Measurements from ENCODE around the gene ROCK2. TPM values are rescaled to one million over a fixed set of nuclear protein-coding genes. Genes with fewer than 3 reads are reported as not detected.
A peak's percentile ranks its signal among the peaks of the same experiment; 100 is the strongest.

Gene ROCK2
- polyA plus RNA-seq, 1 of the 3 experiments (the other 2 are of a cell fraction) = 4.2 TPM

DNA sequence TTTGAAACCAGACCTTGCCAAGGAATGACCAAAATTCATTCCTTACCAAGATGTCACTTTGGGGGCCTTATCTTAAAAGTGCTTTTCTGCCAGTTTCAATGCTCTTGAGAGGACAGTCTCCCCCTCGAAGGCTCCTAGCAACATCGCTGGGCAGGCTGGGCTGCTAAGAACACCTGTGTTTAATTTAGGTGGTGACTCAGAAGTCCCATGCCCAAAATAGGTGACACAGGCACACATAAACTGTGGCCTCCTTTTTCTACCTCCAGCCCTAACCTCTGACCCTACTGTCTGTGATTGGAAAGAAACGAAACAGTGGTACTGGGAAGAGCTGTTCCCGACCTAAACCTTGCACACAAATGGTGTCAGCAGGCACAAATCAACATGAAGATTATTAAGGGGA, 28.7 kb upstream of the ROCK2 start:
- H2AFZ ChIP-seq (ENCODE audit: low read depth) = no peak overlapping the region

DNA sequence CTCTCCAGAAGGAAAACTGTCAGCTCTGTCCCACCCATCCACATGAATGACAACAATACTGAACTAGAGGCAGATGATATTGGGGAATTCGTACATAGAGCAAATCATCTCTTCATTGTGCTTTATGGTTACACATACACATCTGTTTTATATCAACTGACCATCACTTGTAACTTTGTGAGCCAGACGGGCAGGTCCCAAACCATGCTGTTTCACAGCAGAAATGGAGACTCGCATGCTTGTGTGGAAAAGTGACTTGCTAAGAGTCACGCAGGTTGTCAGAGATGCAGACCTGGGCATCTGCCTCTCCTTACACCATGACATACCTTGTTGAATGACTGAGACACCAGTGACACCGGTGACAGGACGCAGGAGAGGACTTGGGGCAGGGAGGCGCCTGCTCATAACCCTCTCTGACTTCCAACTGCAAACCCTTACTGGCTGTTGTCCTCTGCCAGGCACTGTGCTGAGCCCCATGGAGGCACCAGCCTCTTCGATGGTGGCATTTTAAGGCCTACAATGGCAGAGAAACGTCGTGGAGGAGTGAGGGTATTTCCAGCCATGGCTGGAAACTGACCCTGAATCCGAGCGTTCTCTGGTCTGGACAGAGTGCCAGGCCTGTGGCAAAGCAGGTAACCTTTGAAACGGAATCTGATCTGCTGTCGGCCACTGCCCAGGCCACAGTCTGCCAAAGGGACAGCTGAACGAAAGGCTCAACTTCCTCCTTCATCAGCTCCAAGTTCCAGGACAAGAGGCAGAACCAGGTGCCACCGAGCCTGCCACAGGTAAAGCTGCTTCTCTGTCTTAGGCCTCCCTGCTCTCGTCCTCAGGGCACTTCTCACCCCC, 26.9 kb upstream of the ROCK2 start:
- H3F3A ChIP-seq (replicated peaks; ENCODE audit: insufficient read depth) = peaks cover 20% of the 10 kb centered on the region
- H3K4me3 ChIP-seq (ENCODE audit: low read depth in 2 of 2, low read length in 1 of 2) = no peak overlapping the region
- no peak overlapping the region for H3K9ac ChIP-seq
- no peak overlapping the region; the same call in 1 of the 2 replicates for H3K4me2 ChIP-seq
- no peaks in the 10 kb centered on the region for H3K79me2 ChIP-seq (ENCODE audit: insufficient read depth)
- no peaks in the 10 kb centered on the region for H3K9me3 ChIP-seq
- no peaks in the 10 kb centered on the region for H3K27me3 ChIP-seq (ENCODE audit: insufficient read depth)
- H2AFZ ChIP-seq (ENCODE audit: low read depth) = no peak overlapping the region
- 88% methylated on average over 16 of the region's 17 CpGs for WGBS (ENCODE audit: low lambda C conversion rate)
- H4K20me1 ChIP-seq (ENCODE audit: insufficient read depth) = no peaks in the 10 kb centered on the region
- TF ChIP-seq FOXM1 (IDR thresholded peaks at IDR 0.05; ENCODE audit: low read depth) = no peak
- 0 out of 2 replicates have a peak, but pooled peaks have one; percentile 26 for TF ChIP-seq MXI1 (IDR thresholded peaks at IDR 0.05; ENCODE audit: low read depth, low read length)
- no peak for TF ChIP-seq SIN3A (IDR thresholded peaks at IDR 0.05; ENCODE audit: borderline replicate concordance, low read depth, low read length)
- peak; percentile 85 for TF ChIP-seq TCF12 (IDR thresholded peaks at IDR 0.05)
- TF ChIP-seq, protein P1, sequence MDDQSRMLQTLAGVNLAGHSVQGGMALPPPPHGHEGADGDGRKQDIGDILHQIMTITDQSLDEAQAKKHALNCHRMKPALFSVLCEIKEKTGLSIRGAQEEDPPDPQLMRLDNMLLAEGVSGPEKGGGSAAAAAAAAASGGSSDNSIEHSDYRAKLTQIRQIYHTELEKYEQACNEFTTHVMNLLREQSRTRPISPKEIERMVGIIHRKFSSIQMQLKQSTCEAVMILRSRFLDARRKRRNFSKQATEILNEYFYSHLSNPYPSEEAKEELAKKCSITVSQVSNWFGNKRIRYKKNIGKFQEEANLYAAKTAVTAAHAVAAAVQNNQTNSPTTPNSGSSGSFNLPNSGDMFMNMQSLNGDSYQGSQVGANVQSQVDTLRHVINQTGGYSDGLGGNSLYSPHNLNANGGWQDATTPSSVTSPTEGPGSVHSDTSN (IDR thresholded peaks at IDR 0.05) = 0 out of 2 replicates have a peak, but pooled peaks have one; percentile 26
- TF ChIP-seq, protein P2, sequence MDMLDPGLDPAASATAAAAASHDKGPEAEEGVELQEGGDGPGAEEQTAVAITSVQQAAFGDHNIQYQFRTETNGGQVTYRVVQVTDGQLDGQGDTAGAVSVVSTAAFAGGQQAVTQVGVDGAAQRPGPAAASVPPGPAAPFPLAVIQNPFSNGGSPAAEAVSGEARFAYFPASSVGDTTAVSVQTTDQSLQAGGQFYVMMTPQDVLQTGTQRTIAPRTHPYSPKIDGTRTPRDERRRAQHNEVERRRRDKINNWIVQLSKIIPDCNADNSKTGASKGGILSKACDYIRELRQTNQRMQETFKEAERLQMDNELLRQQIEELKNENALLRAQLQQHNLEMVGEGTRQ (IDR thresholded peaks at IDR 0.05; ENCODE audit: borderline replicate concordance, low read depth, low read length) = no peak
- TF ChIP-seq, protein P3, sequence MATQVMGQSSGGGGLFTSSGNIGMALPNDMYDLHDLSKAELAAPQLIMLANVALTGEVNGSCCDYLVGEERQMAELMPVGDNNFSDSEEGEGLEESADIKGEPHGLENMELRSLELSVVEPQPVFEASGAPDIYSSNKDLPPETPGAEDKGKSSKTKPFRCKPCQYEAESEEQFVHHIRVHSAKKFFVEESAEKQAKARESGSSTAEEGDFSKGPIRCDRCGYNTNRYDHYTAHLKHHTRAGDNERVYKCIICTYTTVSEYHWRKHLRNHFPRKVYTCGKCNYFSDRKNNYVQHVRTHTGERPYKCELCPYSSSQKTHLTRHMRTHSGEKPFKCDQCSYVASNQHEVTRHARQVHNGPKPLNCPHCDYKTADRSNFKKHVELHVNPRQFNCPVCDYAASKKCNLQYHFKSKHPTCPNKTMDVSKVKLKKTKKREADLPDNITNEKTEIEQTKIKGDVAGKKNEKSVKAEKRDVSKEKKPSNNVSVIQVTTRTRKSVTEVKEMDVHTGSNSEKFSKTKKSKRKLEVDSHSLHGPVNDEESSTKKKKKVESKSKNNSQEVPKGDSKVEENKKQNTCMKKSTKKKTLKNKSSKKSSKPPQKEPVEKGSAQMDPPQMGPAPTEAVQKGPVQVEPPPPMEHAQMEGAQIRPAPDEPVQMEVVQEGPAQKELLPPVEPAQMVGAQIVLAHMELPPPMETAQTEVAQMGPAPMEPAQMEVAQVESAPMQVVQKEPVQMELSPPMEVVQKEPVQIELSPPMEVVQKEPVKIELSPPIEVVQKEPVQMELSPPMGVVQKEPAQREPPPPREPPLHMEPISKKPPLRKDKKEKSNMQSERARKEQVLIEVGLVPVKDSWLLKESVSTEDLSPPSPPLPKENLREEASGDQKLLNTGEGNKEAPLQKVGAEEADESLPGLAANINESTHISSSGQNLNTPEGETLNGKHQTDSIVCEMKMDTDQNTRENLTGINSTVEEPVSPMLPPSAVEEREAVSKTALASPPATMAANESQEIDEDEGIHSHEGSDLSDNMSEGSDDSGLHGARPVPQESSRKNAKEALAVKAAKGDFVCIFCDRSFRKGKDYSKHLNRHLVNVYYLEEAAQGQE (IDR thresholded peaks at IDR 0.05; ENCODE audit: low read depth, low read length) = no peak
- no peaks in the 10 kb centered on the region for H3K9me2 ChIP-seq
- H3K27ac ChIP-seq (ENCODE audit: low read depth in 2 of 2, low read length in 1 of 2) = no peak overlapping the region
- CTCF ChIA-PET = interaction anchor here (0.9 to 1.4 kb wide), 2 partner anchors 24 to 239 kb away, joined by 3 to 4 read pairs; a partner anchor contains a TSS
- H3K36me3 ChIP-seq (replicated peaks in 1 of 2; ENCODE audit: control insufficient read depth in 1 of 2, insufficient read depth in 2 of 2, low read length in 1 of 2) = no peaks in the 10 kb centered on the region
- peaks cover 14 to 32% of the 10 kb centered on the region in 2 experiments for H3K4me1 ChIP-seq (ENCODE audit: control insufficient read depth in 1 of 2, insufficient read depth in 2 of 2, low read depth in 1 of 2, low read length in 1 of 2)
- DNase-seq = peak; percentile 52
- POLR2A ChIA-PET = no interaction called here

More for the DNA sequence above, 28.7 kb upstream of the ROCK2 start:
- no peak overlapping the region for H3K4me3 ChIP-seq (ENCODE audit: low read depth in 2 of 2, low read length in 1 of 2)
- TF ChIP-seq GABPA (IDR thresholded peaks at IDR 0.05; ENCODE audit: low read depth) (no peak), TCF12 (IDR thresholded peaks at IDR 0.05) (peak; percentile 76)
- peak overlapping the region; percentile 81; the same call in 1 of the 2 replicates for H3K4me2 ChIP-seq
- no peaks in the 10 kb centered on the region for H3K9me2 ChIP-seq
- no peaks in the 10 kb centered on the region for H3K9me3 ChIP-seq
- 84% methylated on average over 4 of the region's 4 CpGs for WGBS (ENCODE audit: low lambda C conversion rate)
- H3K4me1 ChIP-seq (ENCODE audit: control insufficient read depth in 1 of 2, insufficient read depth in 2 of 2, low read depth in 1 of 2, low read length in 1 of 2) = peaks cover 14 to 30% of the 10 kb centered on the region in 2 experiments; a peak in 3 of 4 replicates
- CTCF ChIA-PET = interaction anchor here (1.9 kb wide), 1 partner anchor 540 kb away, joined by 5 read pairs; no protein-coding TSS in a partner anchor
- POLR2A ChIA-PET = no interaction called here
- no peaks in the 10 kb centered on the region for H3K27me3 ChIP-seq (ENCODE audit: insufficient read depth)
- peaks cover 13% of the 10 kb centered on the region for H3F3A ChIP-seq (replicated peaks; ENCODE audit: insufficient read depth)
- no peaks in the 10 kb centered on the region for H3K36me3 ChIP-seq (replicated peaks in 1 of 2; ENCODE audit: control insufficient read depth in 1 of 2, insufficient read depth in 2 of 2, low read length in 1 of 2)
- H3K79me2 ChIP-seq (ENCODE audit: insufficient read depth) = no peaks in the 10 kb centered on the region
- peak overlapping the region; percentile 18 to 90; a peak in 3 of 4 replicates for H3K27ac ChIP-seq (ENCODE audit: low read depth in 2 of 2, low read length in 1 of 2)
- no peaks in the 10 kb centered on the region for H4K20me1 ChIP-seq (ENCODE audit: insufficient read depth)
- H3K9ac ChIP-seq = no peak overlapping the region
- DNase-seq = no peak

Data from SK-N-SH (cell line).